K562 (cell line): Measurements from ENCODE around the gene MAGI2. TPM values are rescaled to one million over a fixed set of nuclear protein-coding genes. Genes with fewer than 3 reads are reported as not detected.

ENCODE experiments used
- ATAC-seq: fragments of 200-7000 bp; cut with Tn5 transposase; 3 replicates; pipeline ENCODE4 v1.9.1; 2020; ENCODE audit warnings: moderate library complexity
- BruUV-seq: library from RNA; stranded (reverse); fragments of 400-500 nt; replicated peaks from 2 replicates; lab custom pipeline; 2021; lab: Mats Ljungman, UMichigan
- CTCF ChIA-PET: fragments of 300-600 bp; formaldehyde crosslinking; extraction: SDS; loops from one replicate; lab custom pipeline; 2021; ENCODE audit warnings: low intra/inter-chr PET ratio; lab: Yijun Ruan, JAX
- POLR2A ChIA-PET: fragments of 300-600, 350-650 bp; sonication (Branson Sonifier 250); formaldehyde crosslinking; extraction: SDS; loops from one replicate; lab custom pipeline; 2021; ENCODE audit warnings: antibody characterized with exemption, inconsistent platforms; lab: Yijun Ruan, JAX
- DNase-seq, 4 experiments: peaks; one replicate each; pipeline versions ENCODE4 v3.0.0 to v3.0.0-alpha.2; 2011 to 2018; ENCODE audit warnings: low spot score in 3 of 4, mixed read lengths in 3 of 4; ENCODE audit errors: extremely low read depth in 1 of 4
- FAIRE-seq: peaks from 2 replicates; lab custom pipeline; 2011; peaks lifted over from hg19 to GRCh38; lab: Jason Lieb, UNC
- H2AFZ ChIP-seq: 2 replicates; pipeline ENCODE4 v1.6.0; 2011; ENCODE audit warnings: low read depth, low read length, control low read depth, inconsistent platforms
- H3K27ac ChIP-seq: fragments of 200-600 bp; 3 replicates; pipeline ENCODE4 v1.8.0; 2011; ENCODE audit warnings: low read depth, mild to moderate bottlenecking, control low read depth, inconsistent platforms, low read length, moderate library complexity, mixed read lengths; ENCODE audit errors: extremely low read depth
- H3K27me3 ChIP-seq, 2 experiments: fragments of 300-600 bp in 1 of 2; 2 replicates in 1 of 2; 3 replicates in 1 of 2; pipeline versions ENCODE4 v1.6.0 to v1.8.0; 2011; ENCODE audit warnings: inconsistent platforms in 2 of 2, low read length in 2 of 2, mild to moderate bottlenecking in 1 of 2, mixed read lengths in 1 of 2, moderate library complexity in 1 of 2; ENCODE audit not compliant: control insufficient read depth in 2 of 2, insufficient read depth in 2 of 2
- H3K36me3 ChIP-seq: fragments of 300-600 bp; 3 replicates; pipeline ENCODE4 v1.8.0; 2011; ENCODE audit warnings: mild to moderate bottlenecking, low read length, inconsistent platforms; ENCODE audit not compliant: control insufficient read depth, insufficient read depth
- H3K4me1 ChIP-seq, 2 experiments: fragments of 200-600 bp in 1 of 2; replicated peaks in 1 of 2; 2 replicates in 1 of 2; 3 replicates in 1 of 2; pipeline versions ENCODE4 v1.5.1 to v1.8.0; 2011; ENCODE audit warnings: inconsistent platforms in 2 of 2, low read length in 2 of 2, mild to moderate bottlenecking in 1 of 2, mixed read lengths in 1 of 2, moderate library complexity in 1 of 2; ENCODE audit not compliant: control insufficient read depth in 2 of 2, insufficient read depth in 2 of 2
- H3K4me2 ChIP-seq: 2 replicates; pipeline ENCODE4 v1.6.1; 2011; ENCODE audit warnings: low read length, control low read depth, inconsistent platforms, mixed read lengths; ENCODE audit not compliant: insufficient read depth
- H3K4me3 ChIP-seq: fragments of 200-600 bp; sonication (generic), shearing (Covaris generic); 2 replicates; pipeline ENCODE4 v1.5.1; 2016; ENCODE audit warnings: control low read depth, inconsistent platforms
- H3K79me2 ChIP-seq: fragments of 200-600 bp; 3 replicates; pipeline ENCODE4 v1.8.0; 2011; ENCODE audit warnings: low read length, inconsistent platforms; ENCODE audit not compliant: control insufficient read depth, insufficient read depth
- H3K9ac ChIP-seq, 2 experiments: 2 replicates each; pipeline versions ENCODE4 v1.6.0 to v1.6.1; 2011; ENCODE audit warnings: low read depth in 2 of 2, low read length in 2 of 2, control low read depth in 1 of 2, inconsistent platforms in 1 of 2, mild to moderate bottlenecking in 1 of 2, mixed read lengths in 1 of 2; ENCODE audit not compliant: insufficient read depth in 1 of 2
- H3K9me1 ChIP-seq: one replicate; pipeline ENCODE4 v1.6.0; 2011; ENCODE audit warnings: inconsistent platforms, mild to moderate bottlenecking, low read length, moderate library complexity; ENCODE audit not compliant: control insufficient read depth, insufficient read depth
- H3K9me3 ChIP-seq: replicated peaks from 2 replicates; pipeline ENCODE4 v1.5.1; 2011; ENCODE audit warnings: low read depth, low read length, inconsistent platforms; ENCODE audit not compliant: control insufficient read depth, insufficient read depth
- H4K20me1 ChIP-seq: replicated peaks from 2 replicates; pipeline ENCODE4 v1.6.1; 2011; ENCODE audit warnings: low read length, inconsistent platforms, mixed read lengths; ENCODE audit not compliant: control insufficient read depth, insufficient read depth
- ETV1 ChIP-seq: fragments of 450-650 bp; conservative IDR thresholded peaks from 2 replicates; pipeline ENCODE4 v1.6.1; 2016; ENCODE audit warnings: missing genetic modification characterization, control low read depth, low read depth, missing compliant biosample characterization
- GABPB1 ChIP-seq: sonication (generic); formaldehyde crosslinking; IDR thresholded peaks from 2 replicates; pipeline ENCODE4 v1.8.0; 2022; ENCODE audit warnings: mild to moderate bottlenecking, missing genetic modification reagents
- MLX ChIP-seq, 2 experiments: fragments of 450-650 bp in 1 of 2; sonication (generic) in 1 of 2; formaldehyde crosslinking; conservative IDR thresholded peaks; 2 replicates each; pipeline versions ENCODE4 v1.4.0 to v1.8.1; 2020 to 2022; ENCODE audit warnings: mild to moderate bottlenecking in 1 of 2, missing genetic modification reagents in 1 of 2
- NFIC ChIP-seq: fragments of 450-650 bp; IDR thresholded peaks from 2 replicates; pipeline ENCODE4 v1.6.1; 2017; ENCODE audit warnings: mild to moderate bottlenecking, inconsistent platforms
- NFRKB ChIP-seq: fragments of 450-650 bp; IDR thresholded peaks from 2 replicates; pipeline ENCODE4 v1.6.1; 2016; ENCODE audit warnings: low read depth
- POLR2G ChIP-seq: fragments of 200-400 bp; formaldehyde crosslinking; IDR thresholded peaks from 2 replicates; pipeline ENCODE4 v1.6.1; 2017; ENCODE audit warnings: low read depth, mild to moderate bottlenecking, antibody characterized with exemption, low read length, moderate library complexity
- SETDB1 ChIP-seq: IDR thresholded peaks from one replicate; pipeline ENCODE4 v1.6.1; 2012; ENCODE audit warnings: low read length, control low read depth, inconsistent platforms
- SNAPC5 ChIP-seq: fragments of 250-450 bp; sonication (Bioruptor Pico); IDR thresholded peaks from 2 replicates; pipeline ENCODE4 v1.8.0; 2021; ENCODE audit warnings: moderate library complexity, mild to moderate bottlenecking, inconsistent platforms
- SUPT5H ChIP-seq: fragments of 450-650 bp; IDR thresholded peaks from 2 replicates; pipeline ENCODE4 v1.6.1; 2016
- ZNF398 ChIP-seq: fragments of 250-450 bp; sonication (Bioruptor Pico); IDR thresholded peaks from 2 replicates; pipeline ENCODE4 v1.8.0; 2021; ENCODE audit warnings: moderate library complexity, mild to moderate bottlenecking, inconsistent platforms
- WGBS: fragments of 100-300 bp; shearing (Covaris generic); methylation state at CpG from one replicate; pipeline ENCODE4 v1.1.6; 2016; ENCODE audit warnings: low coverage, mixed read lengths; ENCODE audit not compliant: insufficient coverage; ENCODE audit errors: missing lambda C conversion rate; 5-methylcytosine and 5-hydroxymethylcytosine counted together
- in situ Hi-C: fragments of 300-500 bp; cut with MboI; formaldehyde crosslinking; loops from 4 replicates; pipeline ENCODE4 v1.15.0; 2018; ENCODE audit warnings: inconsistent platforms, mixed read lengths
- intact Hi-C: fragments of 100-400 bp; cut with micrococcal nuclease; formaldehyde crosslinking; loops from 2 replicates; pipeline ENCODE4 v1.14.2; 2022
- polyA plus RNA-seq, 8 experiments: library from polyadenylated mRNA; depleted of rRNA in 4 of 8; stranded (reverse) in 5 of 8; unstranded in 3 of 8; fragments of >200 nt; fragmentation: Nextera tagmentation in 2 of 8; fragmentation: Illumina TruSeq in 1 of 8; extraction: Ambion mirVana in 2 of 8; extraction: Trizol in 1 of 8; gene quantifications; 2 replicates each; pipeline versions ENCODE4 v1.2.1 to v1.2.3, GENCODE V29; 2011 to 2014; ENCODE audit warnings: inconsistent platforms in 1 of 8, missing spikeins in 1 of 8
- total RNA-seq, 7 experiments: library from RNA; depleted of rRNA in 6 of 7; stranded (reverse); fragments of >200 nt in 6 of 7; fragmentation: Illumina TruSeq in 2 of 7; extraction: Trizol in 2 of 7; gene quantifications; 2 replicates each; pipeline versions ENCODE4 v1.2.1 to v1.2.3, GENCODE V29; 2011 to 2021; ENCODE audit warnings: low replicate concordance in 1 of 7

MAGI2 gene
- total and polyA plus RNA-seq, 9 of the 15 experiments (the other 6 are each of a cell fraction or from before 2014, with no cell fraction given) = 0.27 to 1.4 (median 0.70) TPM

- Histone ChIP-seq H2AFZ (no peak overlapping the region), H3K9me1 (no peaks in the 10 kb centered on the region), H3K27me3 (no peaks in the 10 kb centered on the region), H3K4me2 (no peak overlapping the region), H3K79me2 (no peaks in the 10 kb centered on the region), H3K4me3 (no peak overlapping the region), H3K9me3 (no peaks in the 10 kb centered on the region), H3K4me1 (no peaks in the 10 kb centered on the region), H3K36me3 (no peaks in the 10 kb centered on the region), H4K20me1 (no peaks in the 10 kb centered on the region), H3K9ac (no peak overlapping the region), H3K27ac (no peak overlapping the region)
- in situ Hi-C loops = no loop called here
- 6% methylated on average over 1 of the region's 1 CpG for WGBS
- BruUV-seq = no TSS peak
- ChIA-PET CTCF (interaction anchor here (0.7 kb wide), 1 partner anchor 776 kb away, joined by 3 read pairs; no protein-coding TSS in a partner anchor), POLR2A (no interaction called here)
- intact Hi-C loops = no loop called here
- ATAC-seq (no peak), FAIRE-seq (no peak), DNase-seq (no peak)
- no peak for TF ChIP-seq NFRKB
- no peak for TF ChIP-seq ETV1 (tag)
- no peak for TF ChIP-seq SNAPC5 (CRISPR knock-in tag)
- no peak for TF ChIP-seq POLR2G
- no peak for TF ChIP-seq ZNF398
- TF ChIP-seq SUPT5H = no peak
- no peak for TF ChIP-seq SETDB1
- TF ChIP-seq MLX (CRISPR knock-in tag; conservative IDR thresholded peaks at IDR 0.05) = no peak
- no peak for TF ChIP-seq NFIC
- TF ChIP-seq GABPB1 (CRISPR knock-in tag) = no peak
Observed at GRCh38 chr7:78427209-78427608, 1026.3 kb downstream of the MAGI2 start.
